ENCODE measurements around the gene NKRF. TPM values are rescaled to one million over a fixed set of nuclear protein-coding genes. Genes with fewer than 3 reads are reported as not detected.

Gene NKRF
- 7.5 and 12.0 TPM in 2 replicates for total RNA-seq

GRCh38 chrX:119606280-119607017 lies at the start of gene NKRF:
Gene NKRF, minus strand, starts transcription at chrX:119606424.

GRCh38 chrX:119574394-119575266 lies 31.6 kb downstream of the NKRF start, which contains the start of gene UBE2A:
Gene UBE2A, plus strand, starts transcription at chrX:119574563. Its CDS starts 149 bp downstream, at chrX:119574712.

GRCh38 chrX:119565107-119565663 lies 41.0 kb downstream of the NKRF start, which contains the start of gene STEEP1:
Gene STEEP1, minus strand, starts transcription at chrX:119565409. Its CDS starts 54 bp downstream, at chrX:119565355.

Other genes starting within 250 kb of the NKRF start
- 19.1 and 28.3 TPM in 2 replicates for gene SLC25A43, start 207.1 kb downstream of the NKRF start, total RNA-seq
- 354 and 404 TPM in 2 replicates for gene SLC25A5, start 138.0 kb downstream of the NKRF start, total RNA-seq
- 39.3 and 44.0 TPM in 2 replicates for gene STEEP1, start 41.0 kb downstream of the NKRF start, total RNA-seq
- 22.6 and 33.2 TPM in 2 replicates for gene UBE2A, start 31.9 kb downstream of the NKRF start, total RNA-seq
- gene SEPTIN6, start 86.7 kb upstream of the NKRF start, total RNA-seq = 1.4 and 7.3 TPM in 2 replicates
- gene SOWAHD, start 152.2 kb upstream of the NKRF start, total RNA-seq = under 0.01 and 0.07 TPM in 2 replicates
- gene RPL39, start 185.2 kb upstream of the NKRF start, total RNA-seq = 1,852 and 3,096 TPM in 2 replicates
- 3.1 and 3.8 TPM in 2 replicates for gene UPF3B, start 246.5 kb upstream of the NKRF start, total RNA-seq

All from nasal cavity respiratory epithelium epithelial cell of viscerocranial mucosa (primary cell).